GM12872 (cell line): ENCODE results near the gene PCSK6.

Experiments used
- CTCF ChIP-seq: IDR thresholded peaks from 3 replicates; pipeline ENCODE4 v1.5.1; 2011; ENCODE audit warnings: low read depth, mild to moderate bottlenecking, low read length, moderate library complexity; ENCODE audit not compliant: insufficient read depth

PCSK6 gene

DNA sequence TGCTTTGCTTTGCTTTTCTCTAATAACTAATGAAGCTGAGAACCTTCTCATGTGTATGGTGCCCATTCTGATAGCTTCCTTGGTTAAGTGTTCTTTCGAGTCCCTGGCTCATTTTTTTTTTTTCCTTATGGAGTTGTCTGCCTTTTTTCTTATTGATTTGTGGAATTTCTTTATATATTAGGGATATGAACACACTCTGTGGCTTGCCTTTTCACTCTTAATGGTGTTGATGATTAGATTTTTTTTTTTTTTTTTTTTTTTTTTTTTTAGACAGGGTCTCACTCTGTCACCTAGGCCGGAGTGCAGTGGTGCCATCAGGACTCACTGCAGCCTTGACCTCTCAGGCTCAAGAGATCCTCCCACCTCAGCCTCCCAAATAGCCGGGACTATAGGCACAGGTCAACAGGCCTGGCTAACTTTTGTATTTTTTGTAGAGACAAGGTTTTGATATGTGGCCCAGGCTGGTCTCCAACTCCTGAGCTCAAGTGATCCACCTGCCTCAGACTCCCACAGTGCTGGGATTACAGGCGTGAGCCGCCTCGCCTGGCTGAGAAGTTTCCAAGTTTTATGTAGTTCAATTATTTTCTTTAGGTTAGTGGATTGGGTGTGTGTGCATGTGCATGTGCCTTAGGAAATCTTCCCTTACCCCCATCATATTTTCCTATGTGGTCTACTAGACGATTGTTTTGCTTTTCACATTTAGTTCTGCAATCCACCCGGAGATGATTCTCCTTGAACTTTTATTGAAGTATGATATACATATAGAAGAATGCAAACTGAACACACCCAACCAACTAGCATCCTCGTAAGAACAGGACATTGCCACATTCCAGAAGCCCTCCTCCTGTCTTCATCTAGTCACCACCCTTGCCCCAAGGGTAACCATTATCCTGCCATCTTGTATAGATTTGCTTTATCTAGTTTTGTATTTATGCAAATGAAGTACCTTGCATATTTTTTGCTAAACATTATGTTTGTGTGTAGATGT is 192.8 kb downstream of the PCSK6 start:
- TF ChIP-seq CTCF = no peak

DNA sequence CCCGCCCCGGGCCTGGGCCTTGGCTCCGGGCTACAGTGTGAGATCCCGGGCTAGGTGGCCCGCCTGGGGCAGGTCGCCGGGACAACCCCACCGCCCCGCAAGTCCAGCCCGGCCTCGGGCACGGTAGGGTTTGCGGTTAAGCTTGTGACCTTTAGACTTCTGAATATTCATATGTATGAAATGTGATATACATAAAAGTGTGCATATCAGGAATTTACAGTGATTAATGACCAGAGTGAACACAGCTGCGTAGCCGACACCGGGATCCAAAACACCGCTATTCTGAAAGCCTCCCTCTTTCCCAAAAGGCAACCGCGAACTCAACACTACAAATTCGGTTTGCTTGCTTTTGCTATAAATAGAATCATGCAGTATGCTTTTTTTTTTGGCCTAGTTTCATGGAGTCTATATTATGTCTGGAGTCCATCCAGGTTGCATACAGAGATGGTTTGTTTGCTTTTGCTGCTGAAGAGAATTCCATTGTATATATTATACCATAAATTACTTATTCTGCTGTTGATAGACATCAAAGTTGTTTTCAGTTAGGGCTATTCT is 193.8 kb downstream of the PCSK6 start:
- TF ChIP-seq CTCF = no peak

DNA sequence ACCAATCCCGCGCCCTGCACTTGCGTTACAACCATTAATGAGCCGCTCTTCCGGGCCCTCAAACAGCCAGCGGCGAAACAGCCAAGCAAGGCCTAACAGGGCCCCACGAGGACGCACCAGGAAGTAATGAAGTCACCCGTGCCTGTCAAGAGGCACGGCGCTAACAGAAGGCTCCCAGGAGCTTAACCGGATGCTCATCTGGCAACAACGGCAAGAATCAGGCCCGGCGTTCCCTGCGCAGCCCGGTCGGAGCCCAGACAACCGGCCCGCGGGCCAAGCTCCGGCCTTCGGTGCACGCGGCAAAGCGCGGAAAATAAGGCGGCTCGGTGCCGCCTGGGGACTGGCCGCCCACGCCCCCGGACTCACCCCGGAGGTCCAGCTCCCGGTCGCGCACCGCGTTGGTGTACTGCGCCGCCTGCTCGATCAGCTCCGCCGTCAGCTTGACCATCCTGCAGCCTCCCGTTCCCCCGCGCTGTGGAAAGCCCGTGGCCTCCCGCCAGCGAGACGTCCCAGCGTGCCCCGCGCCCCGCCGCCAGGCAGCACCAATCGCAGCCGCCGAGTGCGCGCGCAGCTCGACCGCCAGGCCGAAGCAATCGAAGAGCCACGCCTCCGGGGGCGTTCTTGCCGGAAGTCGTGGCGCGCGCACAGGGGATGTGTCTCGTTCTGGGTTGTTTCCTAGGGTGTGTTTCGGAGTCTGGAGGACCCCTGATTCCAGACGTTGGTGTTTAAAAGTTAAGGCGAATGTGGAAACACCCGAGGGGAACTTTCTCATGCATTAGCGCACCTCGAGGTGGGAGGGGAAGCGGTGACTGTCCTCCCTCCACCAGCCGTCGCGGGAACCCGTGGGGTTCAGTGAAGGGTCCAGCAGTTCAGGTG is 194.5 kb downstream of the PCSK6 start, which contains the start of gene SNRPA1:
SNRPA1 (minus strand) TSS at position 518 of the 876 bp plus-strand sequence; CDS start at position 448, 70 bp downstream.
- no peak for TF ChIP-seq CTCF

DNA sequence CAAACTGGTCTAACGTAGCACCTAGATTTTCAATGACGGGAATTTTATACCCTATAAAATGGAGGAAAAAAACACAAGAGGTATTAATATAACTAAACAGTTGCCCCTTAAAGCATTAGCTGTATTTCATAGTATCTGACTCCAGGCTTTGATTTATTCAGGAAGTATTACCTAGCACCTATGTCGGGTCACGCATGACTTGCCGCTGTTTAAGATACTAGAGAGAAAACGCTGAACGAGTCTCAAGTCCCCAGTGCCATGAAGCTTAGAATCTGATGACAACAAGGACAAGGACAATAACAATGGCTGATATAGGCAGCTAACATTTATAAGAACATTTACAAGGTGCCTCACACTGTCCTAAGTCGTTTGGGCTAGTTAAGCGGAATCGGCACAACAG is 196.4 kb downstream of the PCSK6 start:
- TF ChIP-seq CTCF = no peak

- TF ChIP-seq CTCF = peak; percentile 64
Observed at GRCh38 chr15:101288905-101289513, 200.5 kb downstream of the PCSK6 start.

- no peak for TF ChIP-seq CTCF
Observed at GRCh38 chr15:101286471-101287114, 202.9 kb downstream of the PCSK6 start.
